ENCODE data around the gene CD93. TPM values are rescaled to one million over a fixed set of nuclear protein-coding genes. Genes with fewer than 3 reads are reported as not detected.

Gene CD93
- total and polyA plus RNA-seq, 2 donors (not counting 1 experiment from before 2014, with no cell fraction given), result 0.01 TPM; not detected in 1

DNA sequence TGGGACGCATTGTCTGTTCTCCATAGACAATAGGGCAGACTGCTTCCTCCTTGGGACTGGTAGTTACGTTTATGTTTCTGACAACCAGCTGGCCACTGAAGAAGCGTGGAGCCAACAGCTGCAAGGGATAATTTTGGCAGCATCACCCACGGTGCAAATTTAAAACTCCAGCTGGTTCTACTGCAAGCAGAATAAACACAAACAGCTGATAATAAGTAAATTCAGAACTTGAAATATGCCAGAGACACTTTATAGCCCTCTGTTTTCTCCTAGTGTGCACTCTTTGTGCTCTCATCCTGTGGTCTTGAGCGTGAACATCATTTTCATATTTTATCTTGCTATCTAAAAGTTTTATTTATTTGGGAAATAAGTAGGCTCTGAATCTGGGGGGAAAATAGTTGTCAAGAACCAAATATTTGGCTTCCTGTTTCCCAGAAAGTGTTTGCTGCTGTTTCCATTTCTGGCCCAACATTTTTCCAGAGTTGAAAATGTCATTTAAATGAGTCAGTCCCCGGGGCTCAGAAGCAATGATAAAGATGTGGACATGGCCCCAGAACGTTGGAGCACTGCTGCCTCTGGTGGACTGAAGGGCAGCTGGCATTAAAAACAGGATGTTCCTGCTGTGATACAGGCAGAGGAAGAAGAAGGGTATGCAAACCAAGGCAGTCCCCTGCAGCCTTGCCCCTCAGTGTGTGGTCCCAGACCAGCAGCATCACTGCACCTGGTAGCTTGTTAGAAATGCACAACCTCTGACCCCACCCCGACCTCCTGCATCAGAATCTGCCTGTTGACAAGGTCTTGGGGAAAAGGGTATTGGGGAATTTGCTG lies 24.2 kb downstream of the CD93 start:
- TF ChIP-seq, protein P1, sequence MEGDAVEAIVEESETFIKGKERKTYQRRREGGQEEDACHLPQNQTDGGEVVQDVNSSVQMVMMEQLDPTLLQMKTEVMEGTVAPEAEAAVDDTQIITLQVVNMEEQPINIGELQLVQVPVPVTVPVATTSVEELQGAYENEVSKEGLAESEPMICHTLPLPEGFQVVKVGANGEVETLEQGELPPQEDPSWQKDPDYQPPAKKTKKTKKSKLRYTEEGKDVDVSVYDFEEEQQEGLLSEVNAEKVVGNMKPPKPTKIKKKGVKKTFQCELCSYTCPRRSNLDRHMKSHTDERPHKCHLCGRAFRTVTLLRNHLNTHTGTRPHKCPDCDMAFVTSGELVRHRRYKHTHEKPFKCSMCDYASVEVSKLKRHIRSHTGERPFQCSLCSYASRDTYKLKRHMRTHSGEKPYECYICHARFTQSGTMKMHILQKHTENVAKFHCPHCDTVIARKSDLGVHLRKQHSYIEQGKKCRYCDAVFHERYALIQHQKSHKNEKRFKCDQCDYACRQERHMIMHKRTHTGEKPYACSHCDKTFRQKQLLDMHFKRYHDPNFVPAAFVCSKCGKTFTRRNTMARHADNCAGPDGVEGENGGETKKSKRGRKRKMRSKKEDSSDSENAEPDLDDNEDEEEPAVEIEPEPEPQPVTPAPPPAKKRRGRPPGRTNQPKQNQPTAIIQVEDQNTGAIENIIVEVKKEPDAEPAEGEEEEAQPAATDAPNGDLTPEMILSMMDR (conservative IDR thresholded peaks at IDR 0.05 in 1 of 2, IDR thresholded peaks at IDR 0.05 in 1 of 2; ENCODE audit: low read depth in 1 of 2, low read length in 2 of 2), result peak; percentile 50 to 68
- no peak for TF ChIP-seq EZH2 (IDR thresholded peaks at IDR 0.05; ENCODE audit: low read length, missing control alignments)
- Histone ChIP-seq H3K9me3 (ENCODE audit: control insufficient read depth, insufficient read depth, low read depth, low read length) (no peaks in the 10 kb centered on the region), H2AFZ (ENCODE audit: low read length) (no peak overlapping the region), H4K20me1 (ENCODE audit: control insufficient read depth, extremely low read depth, insufficient read depth, low read length) (no peaks in the 10 kb centered on the region), H3K4me1 (ENCODE audit: control insufficient read depth, extremely low read depth, insufficient read depth, low read length) (peaks cover 15% of the 10 kb centered on the region), H3K4me2 (ENCODE audit: extremely low read depth, insufficient read depth, low read length) (peak overlapping the region; percentile 20), H3K27ac (ENCODE audit: insufficient read depth, low read length) (peak overlapping the region; percentile 46), H3K9ac (ENCODE audit: insufficient read depth, low read length) (no peak overlapping the region), H3K36me3 (ENCODE audit: control insufficient read depth, insufficient read depth, low read length) (no peaks in the 10 kb centered on the region), H3K79me2 (ENCODE audit: control insufficient read depth, insufficient read depth, low read length) (no peaks in the 10 kb centered on the region), H3K4me3 (replicated peaks in 1 of 4; ENCODE audit: control extremely low read depth in 1 of 4, insufficient read depth in 1 of 4, low read depth in 3 of 4, low read length in 4 of 4) (no peak overlapping the region), H3K27me3 (ENCODE audit: control insufficient read depth, insufficient read depth, low read length) (peaks cover 2% of the 10 kb centered on the region)
- DNase-seq (ENCODE audit: low read depth in 2 of 2), result peak; percentile 68 to 81

DNA sequence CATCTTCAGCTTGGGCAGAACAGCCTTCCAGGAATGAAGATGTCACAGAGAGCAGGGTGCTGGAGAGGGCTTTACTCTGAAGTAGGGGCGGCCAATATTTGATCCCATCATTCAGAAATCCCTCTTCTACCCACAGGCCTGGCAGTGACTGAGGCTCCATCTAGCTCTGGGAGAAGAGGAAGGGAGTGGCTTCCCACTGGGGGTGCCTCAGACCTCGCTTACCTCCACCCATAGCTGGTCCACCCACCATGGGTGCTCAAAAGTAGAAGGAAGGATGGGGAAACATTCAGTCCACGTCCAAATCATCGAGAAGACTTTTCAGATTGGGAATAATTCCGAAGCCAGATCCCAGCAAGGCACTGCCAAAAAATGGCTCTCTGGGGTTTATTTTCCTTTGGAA lies 24.9 kb downstream of the CD93 start:
- Histone ChIP-seq H3K4me1 (ENCODE audit: control insufficient read depth, extremely low read depth, insufficient read depth, low read length) (peaks cover 15% of the 10 kb centered on the region), H3K4me2 (ENCODE audit: extremely low read depth, insufficient read depth, low read length) (peak overlapping the region; percentile 20), H3K27ac (ENCODE audit: insufficient read depth, low read length) (peak overlapping the region; percentile 46), H3K79me2 (ENCODE audit: control insufficient read depth, insufficient read depth, low read length) (no peaks in the 10 kb centered on the region), H3K36me3 (ENCODE audit: control insufficient read depth, insufficient read depth, low read length) (no peaks in the 10 kb centered on the region), H2AFZ (ENCODE audit: low read length) (no peak overlapping the region), H3K9me3 (ENCODE audit: control insufficient read depth, insufficient read depth, low read depth, low read length) (no peaks in the 10 kb centered on the region), H3K4me3 (replicated peaks in 1 of 4; ENCODE audit: control extremely low read depth in 1 of 4, insufficient read depth in 1 of 4, low read depth in 3 of 4, low read length in 4 of 4) (no peak overlapping the region), H3K27me3 (ENCODE audit: control insufficient read depth, insufficient read depth, low read length) (peaks cover 2% of the 10 kb centered on the region), H4K20me1 (ENCODE audit: control insufficient read depth, extremely low read depth, insufficient read depth, low read length) (no peaks in the 10 kb centered on the region), H3K9ac (ENCODE audit: insufficient read depth, low read length) (no peak overlapping the region)
- no peak for TF ChIP-seq EZH2 (IDR thresholded peaks at IDR 0.05; ENCODE audit: low read length, missing control alignments)
- TF ChIP-seq, protein P1 (conservative IDR thresholded peaks at IDR 0.05 in 1 of 2, IDR thresholded peaks at IDR 0.05 in 1 of 2; ENCODE audit: low read depth in 1 of 2, low read length in 2 of 2), result no peak
- no peak for DNase-seq (ENCODE audit: low read depth in 2 of 2)

DNA sequence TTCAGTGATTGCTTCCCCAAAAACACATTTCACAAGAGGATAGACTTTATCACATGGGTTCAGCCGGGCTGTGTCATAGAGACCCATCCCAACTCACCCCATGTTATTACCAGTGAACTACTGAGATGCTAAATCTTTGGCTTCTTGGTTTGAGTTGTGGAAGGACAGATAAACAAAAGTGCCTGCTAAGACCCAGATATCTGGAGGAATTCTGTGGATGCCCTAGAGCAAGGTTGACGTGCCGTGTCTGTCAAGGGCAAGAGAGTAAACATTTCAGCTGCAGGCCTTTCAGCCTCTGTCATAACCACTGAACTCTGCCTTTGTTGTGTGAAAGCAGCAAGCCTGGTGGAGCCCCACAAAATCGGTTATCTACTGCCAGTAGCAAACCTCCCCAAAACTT lies 25.5 kb downstream of the CD93 start:
- H3K4me3 ChIP-seq (replicated peaks in 1 of 4; ENCODE audit: control extremely low read depth in 1 of 4, insufficient read depth in 1 of 4, low read depth in 3 of 4, low read length in 4 of 4), result no peak overlapping the region
- H3K9ac ChIP-seq (ENCODE audit: insufficient read depth, low read length), result no peak overlapping the region
- no peaks in the 10 kb centered on the region for H3K36me3 ChIP-seq (ENCODE audit: control insufficient read depth, insufficient read depth, low read length)
- no peaks in the 10 kb centered on the region for H3K79me2 ChIP-seq (ENCODE audit: control insufficient read depth, insufficient read depth, low read length)
- peaks cover 15% of the 10 kb centered on the region for H3K4me1 ChIP-seq (ENCODE audit: control insufficient read depth, extremely low read depth, insufficient read depth, low read length)
- TF ChIP-seq EZH2 (IDR thresholded peaks at IDR 0.05; ENCODE audit: low read length, missing control alignments), result no peak
- TF ChIP-seq, protein P1 (conservative IDR thresholded peaks at IDR 0.05 in 1 of 2, IDR thresholded peaks at IDR 0.05 in 1 of 2; ENCODE audit: low read depth in 1 of 2, low read length in 2 of 2), result no peak
- H3K4me2 ChIP-seq (ENCODE audit: extremely low read depth, insufficient read depth, low read length), result no peak overlapping the region
- no peak overlapping the region for H3K27ac ChIP-seq (ENCODE audit: insufficient read depth, low read length)
- H3K9me3 ChIP-seq (ENCODE audit: control insufficient read depth, insufficient read depth, low read depth, low read length), result no peaks in the 10 kb centered on the region
- DNase-seq (ENCODE audit: low read depth in 2 of 2), result no peak
- H4K20me1 ChIP-seq (ENCODE audit: control insufficient read depth, extremely low read depth, insufficient read depth, low read length), result no peaks in the 10 kb centered on the region
- H2AFZ ChIP-seq (ENCODE audit: low read length), result no peak overlapping the region
- no peaks in the 10 kb centered on the region for H3K27me3 ChIP-seq (ENCODE audit: control insufficient read depth, insufficient read depth, low read length)
